GM23338 (cell line): ENCODE data around the gene TRIM42.

ENCODE experiments used
- CREB1 ChIP-seq: fragments of 250-450 bp; sonication (Bioruptor Pico); IDR thresholded peaks from 2 replicates; pipeline ENCODE4 v1.5.0; 2020; ENCODE audit warnings: low read depth, mild to moderate bottlenecking, moderate library complexity
- EZH2 ChIP-seq: fragments of 200-600 bp; sonication (generic); IDR thresholded peaks from one replicate; pipeline ENCODE4 v1.8.0; 2017; ENCODE audit warnings: antibody characterized with exemption, mild to moderate bottlenecking, low read depth; ENCODE audit not compliant: unreplicated experiment
- EZH2phosphoT487 ChIP-seq: fragments of 200-600 bp; sonication (generic); IDR thresholded peaks from one replicate; pipeline ENCODE4 v1.8.1; 2018; ENCODE audit warnings: antibody characterized with exemption; ENCODE audit not compliant: unreplicated experiment
- JUNB ChIP-seq: IDR thresholded peaks from one replicate; pipeline ENCODE4 v1.6.1; 2016; ENCODE audit warnings: antibody characterized with exemption; ENCODE audit not compliant: unreplicated experiment
- POLR2AphosphoS5 ChIP-seq: IDR thresholded peaks from 2 replicates; pipeline ENCODE4 v1.6.1; 2016; ENCODE audit warnings: antibody characterized with exemption, low read depth
- STAT1 ChIP-seq: IDR thresholded peaks from one replicate; pipeline ENCODE4 v1.6.1; 2016; ENCODE audit warnings: antibody characterized with exemption; ENCODE audit not compliant: unreplicated experiment
- ZNF114 ChIP-seq: fragments of 250-450 bp; sonication (Bioruptor Pico); IDR thresholded peaks from 2 replicates; pipeline ENCODE4 v1.5.0; 2020; ENCODE audit warnings: mild to moderate bottlenecking, moderate library complexity
- ZNF331 ChIP-seq: fragments of 250-450 bp; sonication (Bioruptor Pico); IDR thresholded peaks from 2 replicates; pipeline ENCODE4 v1.5.0; 2020; ENCODE audit warnings: low read depth, mild to moderate bottlenecking, moderate library complexity
- TF ChIP-seq, protein P1 (sequence below), 2 experiments: fragments of 200-600 bp in 1 of 2; sonication (generic) in 1 of 2; conservative IDR thresholded peaks; 2 replicates each; pipeline versions ENCODE4 v1.5.1 to v1.6.1; 2016 to 2017; ENCODE audit warnings: antibody characterized with exemption in 2 of 2, low read depth in 2 of 2, mild to moderate bottlenecking in 2 of 2, moderate library complexity in 1 of 2
- TF ChIP-seq, protein P2 (sequence below): IDR thresholded peaks from one replicate; pipeline ENCODE4 v1.6.1; 2018; ENCODE audit warnings: antibody characterized with exemption; ENCODE audit not compliant: unreplicated experiment
- TF ChIP-seq, protein P3 (sequence below): IDR thresholded peaks from 2 replicates; pipeline ENCODE4 v1.6.1; 2016; ENCODE audit warnings: antibody characterized with exemption
- TF ChIP-seq, protein P4 (sequence below): fragments of 250-450 bp; sonication (Bioruptor Pico); IDR thresholded peaks from 2 replicates; pipeline ENCODE4 v1.5.0; 2020; ENCODE audit warnings: mild to moderate bottlenecking, moderate library complexity

DNA sequence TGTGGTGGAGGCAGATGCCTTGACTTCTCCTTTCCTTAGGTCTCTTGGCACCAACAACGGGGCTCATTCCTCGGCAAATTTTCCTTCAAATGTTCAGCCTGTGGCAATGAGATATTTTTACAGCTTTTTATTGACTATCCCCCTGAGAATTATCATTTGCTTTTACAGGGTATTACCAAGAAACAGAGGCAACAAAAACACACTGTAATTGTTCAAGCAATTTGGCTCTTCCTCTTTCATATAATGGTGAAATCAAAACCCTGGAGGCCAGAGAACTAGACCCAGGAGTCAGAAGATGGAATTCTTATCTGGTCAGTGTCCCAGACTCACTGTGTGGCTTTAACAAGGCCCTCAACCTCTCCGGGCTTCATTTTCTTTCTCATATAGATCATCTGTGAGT is 40.1 kb downstream of the TRIM42 start:
- TF ChIP-seq, protein P1, sequence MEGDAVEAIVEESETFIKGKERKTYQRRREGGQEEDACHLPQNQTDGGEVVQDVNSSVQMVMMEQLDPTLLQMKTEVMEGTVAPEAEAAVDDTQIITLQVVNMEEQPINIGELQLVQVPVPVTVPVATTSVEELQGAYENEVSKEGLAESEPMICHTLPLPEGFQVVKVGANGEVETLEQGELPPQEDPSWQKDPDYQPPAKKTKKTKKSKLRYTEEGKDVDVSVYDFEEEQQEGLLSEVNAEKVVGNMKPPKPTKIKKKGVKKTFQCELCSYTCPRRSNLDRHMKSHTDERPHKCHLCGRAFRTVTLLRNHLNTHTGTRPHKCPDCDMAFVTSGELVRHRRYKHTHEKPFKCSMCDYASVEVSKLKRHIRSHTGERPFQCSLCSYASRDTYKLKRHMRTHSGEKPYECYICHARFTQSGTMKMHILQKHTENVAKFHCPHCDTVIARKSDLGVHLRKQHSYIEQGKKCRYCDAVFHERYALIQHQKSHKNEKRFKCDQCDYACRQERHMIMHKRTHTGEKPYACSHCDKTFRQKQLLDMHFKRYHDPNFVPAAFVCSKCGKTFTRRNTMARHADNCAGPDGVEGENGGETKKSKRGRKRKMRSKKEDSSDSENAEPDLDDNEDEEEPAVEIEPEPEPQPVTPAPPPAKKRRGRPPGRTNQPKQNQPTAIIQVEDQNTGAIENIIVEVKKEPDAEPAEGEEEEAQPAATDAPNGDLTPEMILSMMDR (conservative IDR thresholded peaks at IDR 0.05; ENCODE audit: low read depth in 2 of 2) = no peak
- no peak for TF ChIP-seq EZH2
- no peak for TF ChIP-seq ZNF331 (CRISPR knock-in tag)
- no peak for TF ChIP-seq POLR2AphosphoS5
- no peak for TF ChIP-seq JUNB
- no peak for TF ChIP-seq EZH2phosphoT487
- no peak for TF ChIP-seq STAT1
- TF ChIP-seq, protein P2, sequence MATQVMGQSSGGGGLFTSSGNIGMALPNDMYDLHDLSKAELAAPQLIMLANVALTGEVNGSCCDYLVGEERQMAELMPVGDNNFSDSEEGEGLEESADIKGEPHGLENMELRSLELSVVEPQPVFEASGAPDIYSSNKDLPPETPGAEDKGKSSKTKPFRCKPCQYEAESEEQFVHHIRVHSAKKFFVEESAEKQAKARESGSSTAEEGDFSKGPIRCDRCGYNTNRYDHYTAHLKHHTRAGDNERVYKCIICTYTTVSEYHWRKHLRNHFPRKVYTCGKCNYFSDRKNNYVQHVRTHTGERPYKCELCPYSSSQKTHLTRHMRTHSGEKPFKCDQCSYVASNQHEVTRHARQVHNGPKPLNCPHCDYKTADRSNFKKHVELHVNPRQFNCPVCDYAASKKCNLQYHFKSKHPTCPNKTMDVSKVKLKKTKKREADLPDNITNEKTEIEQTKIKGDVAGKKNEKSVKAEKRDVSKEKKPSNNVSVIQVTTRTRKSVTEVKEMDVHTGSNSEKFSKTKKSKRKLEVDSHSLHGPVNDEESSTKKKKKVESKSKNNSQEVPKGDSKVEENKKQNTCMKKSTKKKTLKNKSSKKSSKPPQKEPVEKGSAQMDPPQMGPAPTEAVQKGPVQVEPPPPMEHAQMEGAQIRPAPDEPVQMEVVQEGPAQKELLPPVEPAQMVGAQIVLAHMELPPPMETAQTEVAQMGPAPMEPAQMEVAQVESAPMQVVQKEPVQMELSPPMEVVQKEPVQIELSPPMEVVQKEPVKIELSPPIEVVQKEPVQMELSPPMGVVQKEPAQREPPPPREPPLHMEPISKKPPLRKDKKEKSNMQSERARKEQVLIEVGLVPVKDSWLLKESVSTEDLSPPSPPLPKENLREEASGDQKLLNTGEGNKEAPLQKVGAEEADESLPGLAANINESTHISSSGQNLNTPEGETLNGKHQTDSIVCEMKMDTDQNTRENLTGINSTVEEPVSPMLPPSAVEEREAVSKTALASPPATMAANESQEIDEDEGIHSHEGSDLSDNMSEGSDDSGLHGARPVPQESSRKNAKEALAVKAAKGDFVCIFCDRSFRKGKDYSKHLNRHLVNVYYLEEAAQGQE = no peak
- no peak for TF ChIP-seq CREB1 (CRISPR knock-in tag)
- TF ChIP-seq, protein P3, sequence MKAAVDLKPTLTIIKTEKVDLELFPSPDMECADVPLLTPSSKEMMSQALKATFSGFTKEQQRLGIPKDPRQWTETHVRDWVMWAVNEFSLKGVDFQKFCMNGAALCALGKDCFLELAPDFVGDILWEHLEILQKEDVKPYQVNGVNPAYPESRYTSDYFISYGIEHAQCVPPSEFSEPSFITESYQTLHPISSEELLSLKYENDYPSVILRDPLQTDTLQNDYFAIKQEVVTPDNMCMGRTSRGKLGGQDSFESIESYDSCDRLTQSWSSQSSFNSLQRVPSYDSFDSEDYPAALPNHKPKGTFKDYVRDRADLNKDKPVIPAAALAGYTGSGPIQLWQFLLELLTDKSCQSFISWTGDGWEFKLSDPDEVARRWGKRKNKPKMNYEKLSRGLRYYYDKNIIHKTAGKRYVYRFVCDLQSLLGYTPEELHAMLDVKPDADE = no peak
- no peak for TF ChIP-seq ZNF114 (CRISPR knock-in tag)
- TF ChIP-seq, protein P4, sequence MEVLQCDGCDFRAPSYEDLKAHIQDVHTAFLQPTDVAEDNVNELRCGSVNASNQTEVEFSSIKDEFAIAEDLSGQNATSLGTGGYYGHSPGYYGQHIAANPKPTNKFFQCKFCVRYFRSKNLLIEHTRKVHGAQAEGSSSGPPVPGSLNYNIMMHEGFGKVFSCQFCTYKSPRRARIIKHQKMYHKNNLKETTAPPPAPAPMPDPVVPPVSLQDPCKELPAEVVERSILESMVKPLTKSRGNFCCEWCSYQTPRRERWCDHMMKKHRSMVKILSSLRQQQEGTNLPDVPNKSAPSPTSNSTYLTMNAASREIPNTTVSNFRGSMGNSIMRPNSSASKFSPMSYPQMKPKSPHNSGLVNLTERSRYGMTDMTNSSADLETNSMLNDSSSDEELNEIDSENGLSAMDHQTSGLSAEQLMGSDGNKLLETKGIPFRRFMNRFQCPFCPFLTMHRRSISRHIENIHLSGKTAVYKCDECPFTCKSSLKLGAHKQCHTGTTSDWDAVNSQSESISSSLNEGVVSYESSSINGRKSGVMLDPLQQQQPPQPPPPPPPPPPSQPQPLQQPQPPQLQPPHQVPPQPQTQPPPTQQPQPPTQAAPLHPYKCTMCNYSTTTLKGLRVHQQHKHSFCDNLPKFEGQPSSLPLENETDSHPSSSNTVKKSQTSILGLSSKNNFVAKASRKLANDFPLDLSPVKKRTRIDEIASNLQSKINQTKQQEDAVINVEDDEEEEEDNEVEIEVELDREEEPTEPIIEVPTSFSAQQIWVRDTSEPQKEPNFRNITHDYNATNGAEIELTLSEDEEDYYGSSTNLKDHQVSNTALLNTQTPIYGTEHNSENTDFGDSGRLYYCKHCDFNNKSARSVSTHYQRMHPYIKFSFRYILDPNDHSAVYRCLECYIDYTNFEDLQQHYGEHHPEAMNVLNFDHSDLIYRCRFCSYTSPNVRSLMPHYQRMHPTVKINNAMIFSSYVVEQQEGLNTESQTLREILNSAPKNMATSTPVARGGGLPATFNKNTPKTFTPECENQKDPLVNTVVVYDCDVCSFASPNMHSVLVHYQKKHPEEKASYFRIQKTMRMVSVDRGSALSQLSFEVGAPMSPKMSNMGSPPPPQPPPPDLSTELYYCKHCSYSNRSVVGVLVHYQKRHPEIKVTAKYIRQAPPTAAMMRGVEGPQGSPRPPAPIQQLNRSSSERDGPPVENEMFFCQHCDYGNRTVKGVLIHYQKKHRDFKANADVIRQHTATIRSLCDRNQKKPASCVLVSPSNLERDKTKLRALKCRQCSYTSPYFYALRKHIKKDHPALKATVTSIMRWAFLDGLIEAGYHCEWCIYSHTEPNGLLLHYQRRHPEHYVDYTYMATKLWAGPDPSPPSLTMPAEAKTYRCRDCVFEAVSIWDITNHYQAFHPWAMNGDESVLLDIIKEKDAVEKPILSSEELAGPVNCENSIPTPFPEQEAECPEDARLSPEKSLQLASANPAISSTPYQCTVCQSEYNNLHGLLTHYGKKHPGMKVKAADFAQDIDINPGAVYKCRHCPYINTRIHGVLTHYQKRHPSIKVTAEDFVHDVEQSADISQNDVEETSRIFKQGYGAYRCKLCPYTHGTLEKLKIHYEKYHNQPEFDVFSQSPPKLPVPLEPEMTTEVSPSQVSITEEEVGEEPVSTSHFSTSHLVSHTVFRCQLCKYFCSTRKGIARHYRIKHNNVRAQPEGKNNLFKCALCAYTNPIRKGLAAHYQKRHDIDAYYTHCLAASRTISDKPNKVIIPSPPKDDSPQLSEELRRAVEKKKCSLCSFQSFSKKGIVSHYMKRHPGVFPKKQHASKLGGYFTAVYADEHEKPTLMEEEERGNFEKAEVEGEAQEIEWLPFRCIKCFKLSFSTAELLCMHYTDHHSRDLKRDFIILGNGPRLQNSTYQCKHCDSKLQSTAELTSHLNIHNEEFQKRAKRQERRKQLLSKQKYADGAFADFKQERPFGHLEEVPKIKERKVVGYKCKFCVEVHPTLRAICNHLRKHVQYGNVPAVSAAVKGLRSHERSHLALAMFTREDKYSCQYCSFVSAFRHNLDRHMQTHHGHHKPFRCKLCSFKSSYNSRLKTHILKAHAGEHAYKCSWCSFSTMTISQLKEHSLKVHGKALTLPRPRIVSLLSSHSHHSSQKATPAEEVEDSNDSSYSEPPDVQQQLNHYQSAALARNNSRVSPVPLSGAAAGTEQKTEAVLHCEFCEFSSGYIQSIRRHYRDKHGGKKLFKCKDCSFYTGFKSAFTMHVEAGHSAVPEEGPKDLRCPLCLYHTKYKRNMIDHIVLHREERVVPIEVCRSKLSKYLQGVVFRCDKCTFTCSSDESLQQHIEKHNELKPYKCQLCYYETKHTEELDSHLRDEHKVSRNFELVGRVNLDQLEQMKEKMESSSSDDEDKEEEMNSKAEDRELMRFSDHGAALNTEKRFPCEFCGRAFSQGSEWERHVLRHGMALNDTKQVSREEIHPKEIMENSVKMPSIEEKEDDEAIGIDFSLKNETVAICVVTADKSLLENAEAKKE (CRISPR knock-in tag) = no peak
